IPS DF 19.7 (cell line): Measurements from ENCODE around the gene OR6S1.
"Not testable (repeated sequence)": the region's sequence is repeated elsewhere in the genome, so short reads cannot be mapped to it uniquely, and the experiment has no call there.

Source experiments
- DNase-seq: peaks from one replicate; pipeline ENCODE4 v3.0.0-alpha.2; 2013; ENCODE audit warnings: low read depth, low spot score

The OR6S1 gene

DNA sequence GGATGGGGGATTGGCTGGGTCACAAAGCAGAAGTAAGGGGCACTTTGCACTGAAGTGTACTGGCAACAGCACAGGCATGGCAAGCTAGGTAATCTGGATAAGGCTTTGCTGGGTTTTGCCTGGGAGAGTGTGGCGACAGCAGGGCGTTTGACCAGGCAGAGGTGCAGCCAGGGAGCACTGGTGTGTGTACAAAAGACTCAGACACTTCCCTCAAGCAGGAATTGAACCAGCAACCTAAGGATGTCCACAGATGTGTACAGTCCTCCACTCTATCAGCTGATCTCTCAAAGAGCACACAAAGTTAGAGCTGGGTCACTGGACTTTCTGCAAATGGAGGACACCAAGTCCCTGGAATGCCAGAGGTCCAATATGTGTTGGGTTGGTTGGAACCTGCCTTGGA lies 27.5 kb upstream of the OR6S1 start:
- DNase-seq: no peak

DNA sequence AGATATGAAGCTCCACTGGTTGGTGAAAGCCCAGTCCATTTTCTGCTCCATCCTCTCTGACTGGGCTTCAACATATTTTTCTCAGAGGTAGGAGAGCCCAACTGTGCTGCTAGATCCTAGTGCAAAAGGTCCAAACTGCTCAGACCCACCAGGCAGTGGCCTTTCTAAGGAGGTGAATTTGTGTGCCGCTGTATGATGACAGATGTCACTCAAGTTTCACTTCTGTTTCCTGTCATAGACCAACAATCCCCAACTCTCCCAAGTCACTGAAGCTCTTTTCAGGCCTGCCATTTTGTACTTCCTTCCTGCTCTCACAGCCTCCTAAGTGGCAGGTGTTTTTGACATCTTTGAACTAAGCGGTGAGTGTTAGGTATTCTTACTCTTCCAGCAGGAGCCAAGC lies 26.5 kb upstream of the OR6S1 start:
- no peak for DNase-seq

DNA sequence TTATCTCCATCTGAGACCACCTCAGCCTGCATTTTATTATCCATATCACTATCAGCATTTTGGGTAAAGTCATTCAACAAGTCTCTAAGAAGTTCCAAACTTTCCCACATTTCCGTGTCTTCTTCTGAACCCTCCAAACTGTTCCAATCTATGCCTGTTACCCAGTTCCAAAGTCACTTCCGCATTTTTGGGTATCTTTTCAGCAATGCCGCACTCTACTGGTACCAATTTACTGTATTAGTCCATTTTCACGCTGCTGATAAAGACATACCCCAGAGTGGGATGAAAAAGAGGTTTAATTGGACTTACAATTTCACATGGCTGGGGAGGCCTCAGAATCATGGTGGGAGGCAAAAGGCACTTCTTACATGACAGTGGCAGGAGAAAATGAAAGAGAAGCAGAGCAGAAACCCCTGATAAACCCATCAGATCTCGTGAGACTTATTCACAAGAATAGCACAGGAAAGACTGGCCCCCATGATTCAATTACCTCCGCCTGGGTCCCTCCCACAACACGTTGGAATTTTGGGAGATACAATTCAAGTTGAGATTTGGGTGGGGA lies 25.0 kb upstream of the OR6S1 start:
- DNase-seq: not testable (repeated sequence)

DNA sequence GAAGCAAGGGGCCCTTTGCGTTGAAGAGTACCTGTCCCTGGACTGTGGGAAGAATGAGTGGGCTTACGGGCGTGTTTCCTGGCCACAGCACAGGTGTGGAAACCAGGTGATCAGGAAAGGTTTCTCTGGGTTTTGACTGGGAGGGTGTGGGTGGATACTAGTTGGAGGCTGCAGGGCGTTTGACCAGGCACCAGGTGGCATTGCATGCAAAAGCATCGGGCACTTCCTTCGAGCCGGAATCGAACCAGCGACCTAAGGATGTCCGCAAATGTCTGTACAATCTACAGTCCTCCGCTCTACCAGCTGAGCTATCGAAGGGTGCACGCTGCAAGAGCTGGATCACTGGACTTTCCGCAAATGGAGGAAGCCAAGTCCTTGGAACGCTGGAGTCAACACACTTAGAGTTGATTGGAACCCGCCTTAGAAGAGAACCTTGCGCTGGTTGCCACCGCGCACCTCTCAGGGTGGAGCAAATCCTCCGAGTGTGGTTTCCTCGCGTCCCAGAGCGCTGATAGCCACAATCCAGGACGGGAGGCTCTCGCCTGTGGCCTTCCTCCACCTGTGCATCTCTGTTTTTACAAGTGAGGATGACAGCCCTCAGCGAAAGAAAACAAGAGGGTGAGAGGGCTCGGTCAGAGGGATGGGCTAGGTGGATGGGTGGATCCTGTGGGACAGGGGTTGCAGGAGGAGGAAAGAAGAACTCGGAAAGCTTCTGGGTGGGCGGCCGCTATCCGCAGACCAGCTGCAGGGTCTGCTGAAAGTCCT lies 21.7 kb upstream of the OR6S1 start:
- DNase-seq: no peak

DNA sequence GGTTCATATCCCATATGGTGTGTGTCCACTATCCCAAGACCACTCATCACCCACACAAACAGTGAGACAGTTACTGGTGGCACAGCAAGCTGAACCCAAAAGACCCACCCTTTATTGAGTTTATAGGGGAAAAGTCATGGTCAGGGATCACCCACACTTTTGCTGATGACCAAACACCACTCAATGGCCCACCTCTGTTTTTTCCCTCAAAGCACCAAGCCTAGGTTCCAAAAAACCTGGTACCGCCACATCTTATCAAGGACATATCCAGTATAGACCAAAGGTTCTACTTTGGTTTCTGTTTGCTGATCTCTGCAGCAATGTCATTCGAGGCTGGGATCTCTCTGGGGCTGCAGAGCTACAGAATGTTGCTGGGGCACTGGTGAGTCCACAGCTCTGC lies 19.7 kb upstream of the OR6S1 start:
- DNase-seq: no peak

DNA sequence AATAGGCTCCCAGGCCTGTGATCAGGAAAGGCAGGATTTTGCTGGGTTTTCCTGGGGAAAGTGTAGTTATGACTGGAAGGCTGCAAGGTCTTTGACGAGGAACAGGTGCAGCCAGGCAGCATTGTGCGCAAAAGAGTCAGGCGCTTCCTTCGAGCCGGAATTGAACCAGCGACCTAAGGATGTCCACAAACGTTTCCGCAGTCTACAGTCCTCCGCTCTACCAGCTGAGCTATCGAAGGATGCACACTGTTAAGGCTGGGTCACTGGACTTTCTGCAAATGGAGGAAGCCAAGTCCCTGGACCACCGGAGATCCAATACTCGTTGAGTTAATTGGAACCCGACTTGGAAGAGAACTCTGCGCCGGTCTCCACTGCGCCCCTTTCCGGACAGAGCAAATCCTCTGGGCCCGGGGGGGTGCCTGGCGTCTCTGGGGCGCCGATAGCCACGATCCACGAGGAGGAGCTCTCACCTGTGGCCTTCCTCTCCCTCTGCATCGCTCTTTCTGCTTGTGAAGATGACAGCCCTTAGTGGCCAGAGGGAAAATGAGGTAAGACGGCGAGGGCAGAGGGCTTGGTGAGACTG lies 18.4 kb upstream of the OR6S1 start:
- no peak for DNase-seq

DNA sequence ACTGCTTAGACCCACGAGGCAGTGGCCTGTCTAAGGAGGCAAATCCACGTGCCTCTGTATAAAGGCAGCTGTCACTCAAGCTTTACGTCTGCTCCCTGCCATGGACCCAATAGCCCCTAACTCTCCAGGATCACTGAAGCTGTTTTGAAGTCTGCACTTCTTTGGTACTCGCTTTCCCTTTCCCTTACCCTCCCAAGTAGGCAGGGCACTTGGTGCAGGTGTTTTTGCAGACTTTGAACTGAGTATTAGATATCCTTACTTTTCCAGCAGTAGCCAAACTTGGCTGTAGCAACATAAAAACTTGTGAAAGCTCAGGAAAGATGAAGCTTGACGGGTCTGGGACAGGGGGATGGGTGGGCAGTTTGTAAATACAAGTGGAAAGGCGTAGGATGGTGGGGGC lies 17.8 kb upstream of the OR6S1 start:
- no peak for DNase-seq

DNA sequence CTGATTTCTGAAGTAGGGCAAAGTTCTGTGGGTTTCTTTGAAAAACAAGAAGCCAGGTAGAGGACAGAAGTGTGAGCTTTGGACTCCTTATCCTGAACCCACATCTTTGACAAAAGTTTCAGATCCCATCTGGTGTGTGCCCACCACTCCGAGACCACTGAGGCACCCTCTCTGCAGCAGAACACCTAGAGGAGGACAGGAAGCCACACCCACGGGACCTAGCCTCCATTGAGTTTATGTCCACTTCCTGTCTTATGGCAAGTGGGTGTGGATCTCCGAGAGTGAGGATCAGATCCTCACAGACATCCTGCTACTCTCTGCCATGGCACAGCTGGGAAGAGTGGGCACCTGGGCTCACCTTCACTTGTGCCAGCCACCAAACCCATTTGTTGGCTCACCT lies 16.8 kb upstream of the OR6S1 start:
- DNase-seq: no peak

DNA sequence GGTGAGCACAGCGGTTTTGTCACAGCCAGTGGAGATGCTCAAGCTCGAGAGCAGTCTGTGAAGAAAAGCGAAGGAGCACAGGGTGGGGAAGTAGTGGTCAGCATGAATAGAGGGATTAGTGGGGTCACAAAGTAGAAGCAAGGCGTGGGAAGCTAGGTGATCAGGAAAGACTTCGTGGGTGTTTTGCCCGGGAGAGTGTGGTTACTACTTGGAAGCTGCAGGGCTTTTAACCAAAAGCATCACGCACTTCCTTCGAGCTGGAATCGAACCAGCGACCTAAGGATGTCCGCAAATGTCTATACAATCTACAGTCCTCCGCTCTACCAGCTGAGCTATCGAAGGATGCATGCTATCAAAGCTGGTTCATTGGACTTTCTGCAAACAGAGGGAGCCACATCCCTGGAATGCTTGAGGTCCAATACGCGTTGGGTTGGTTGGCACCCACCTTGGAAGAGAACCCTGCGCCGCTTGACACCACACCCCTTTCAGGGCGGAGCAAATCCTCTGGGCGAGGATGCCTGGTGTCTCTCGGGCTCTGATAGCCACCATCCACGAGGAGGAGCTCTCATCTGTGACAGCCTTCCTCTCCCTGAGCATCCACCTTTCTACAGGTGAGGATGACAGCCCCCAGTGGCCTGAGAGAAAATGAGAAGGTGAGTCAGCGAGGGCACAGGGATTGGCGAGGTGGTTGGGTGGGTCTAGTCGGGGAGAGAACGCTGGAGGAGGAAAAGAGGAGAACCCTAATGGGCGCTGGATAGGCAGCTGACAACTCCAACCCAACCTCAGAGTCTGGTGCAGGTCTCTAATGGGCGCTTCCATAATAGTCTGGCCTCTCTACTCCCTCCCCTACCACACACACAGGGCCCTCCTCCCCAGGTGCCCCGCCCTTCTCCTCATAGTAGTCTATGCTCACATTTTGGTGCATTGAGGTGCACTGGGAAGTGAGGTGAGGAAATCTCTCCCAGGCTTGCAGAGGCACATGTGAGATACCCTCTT lies 16.0 kb upstream of the OR6S1 start:
- DNase-seq: peak; percentile 92

DNA sequence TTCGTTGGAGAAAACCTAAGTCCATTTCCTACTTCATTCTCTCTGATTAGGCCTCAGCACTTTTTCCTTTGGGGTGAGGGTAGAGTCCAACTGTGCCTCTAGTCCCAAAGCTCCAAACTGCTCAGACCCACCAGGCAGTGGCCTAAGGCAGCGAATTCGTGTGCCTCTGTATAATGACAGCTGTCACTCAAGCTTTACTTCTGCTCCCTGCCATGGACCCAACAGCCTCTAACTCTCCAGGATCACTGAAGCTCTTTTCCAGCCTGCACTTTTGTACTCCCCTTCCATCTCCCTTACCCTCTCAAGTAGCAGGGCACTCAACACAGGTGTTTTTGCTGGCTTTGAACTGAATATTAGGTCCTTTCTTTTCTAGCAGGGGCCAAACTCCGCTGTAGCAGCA lies 14.8 kb upstream of the OR6S1 start:
- no peak for DNase-seq

DNA sequence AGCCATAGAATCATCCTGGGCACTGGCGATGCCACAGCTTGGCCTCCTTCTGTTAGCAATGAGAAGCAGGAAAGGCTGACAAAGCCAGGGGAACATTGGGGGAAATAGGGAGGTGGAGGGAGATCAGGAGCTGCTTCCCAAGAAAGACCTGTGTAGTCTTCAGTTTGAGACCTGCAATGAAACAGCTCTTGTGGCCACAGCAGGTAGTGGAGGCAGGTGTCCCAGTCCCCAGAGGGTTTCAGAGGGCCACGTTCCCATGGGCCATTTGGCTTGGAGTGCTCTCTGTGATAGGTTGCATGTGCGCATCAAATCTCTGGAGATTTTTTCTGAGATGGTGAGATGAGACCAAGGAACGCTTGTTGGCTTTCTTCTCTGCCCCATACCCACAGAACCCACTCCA lies 14.4 kb upstream of the OR6S1 start:
- no peak for DNase-seq

DNA sequence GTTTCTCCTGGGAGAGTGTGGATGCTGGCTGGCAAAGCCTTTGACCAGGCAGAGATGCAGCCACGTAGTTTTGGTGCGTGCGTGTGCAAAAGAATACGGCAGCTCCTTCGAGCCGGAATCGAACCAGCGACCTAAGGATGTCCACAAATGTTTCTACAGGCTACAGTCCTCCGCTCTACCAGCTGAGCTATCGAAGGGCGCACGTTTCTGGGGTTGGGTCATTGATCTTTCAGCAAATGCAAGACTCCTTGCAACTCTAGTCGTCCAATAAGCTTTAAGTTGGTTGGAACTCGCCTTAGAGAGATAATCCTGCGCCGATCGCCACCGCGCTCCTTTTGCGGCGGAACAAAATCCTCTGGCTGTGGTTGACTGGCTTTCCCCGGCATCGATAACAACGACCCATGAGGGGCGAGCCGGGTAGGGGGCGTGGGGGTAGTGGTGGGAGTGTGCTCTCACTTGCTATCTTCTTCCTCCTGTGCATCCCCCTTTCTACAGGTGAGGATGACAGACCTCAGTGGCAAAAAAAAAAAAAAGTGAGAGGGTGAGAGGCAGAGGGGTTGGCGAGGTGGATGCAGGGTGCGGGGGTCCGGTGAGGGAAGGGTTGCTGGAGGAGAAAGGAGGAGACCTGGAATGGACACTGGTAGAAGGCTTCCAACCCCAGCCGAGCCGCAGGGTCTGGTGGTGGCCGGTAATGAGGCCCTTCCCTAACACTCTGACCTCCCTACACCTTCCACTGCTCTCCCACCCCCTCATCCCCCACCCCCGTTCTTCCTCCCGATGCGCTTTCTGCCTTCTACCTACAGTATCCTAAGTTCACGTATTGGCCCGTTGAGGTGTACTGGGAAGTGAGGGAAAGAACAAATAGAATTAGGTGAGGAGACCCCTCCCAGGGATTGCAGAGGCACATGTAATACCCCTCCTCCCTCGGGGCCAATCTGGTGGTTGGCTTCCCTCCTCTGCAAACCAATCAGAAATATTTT lies 11.8 kb upstream of the OR6S1 start:
- DNase-seq: no peak

DNA sequence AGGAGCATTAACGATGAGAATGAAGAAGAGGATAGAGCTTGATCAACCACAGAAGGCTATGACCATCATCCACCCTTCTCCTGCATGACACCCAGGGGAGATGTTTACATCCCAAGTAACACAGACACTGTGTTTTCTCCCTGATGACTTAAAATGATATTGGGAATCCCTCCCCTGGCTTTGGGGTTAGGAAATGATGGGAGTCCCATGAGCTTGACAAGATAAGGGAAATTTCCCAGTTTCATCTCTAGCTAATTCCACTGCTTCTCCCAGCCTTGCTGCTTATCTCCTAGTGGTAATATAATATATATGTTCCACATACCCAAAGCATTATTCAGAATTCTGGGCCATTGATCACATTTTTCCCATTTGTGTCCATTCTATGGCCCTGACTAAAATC lies 4.0 kb upstream of the OR6S1 start:
- DNase-seq: no peak

DNA sequence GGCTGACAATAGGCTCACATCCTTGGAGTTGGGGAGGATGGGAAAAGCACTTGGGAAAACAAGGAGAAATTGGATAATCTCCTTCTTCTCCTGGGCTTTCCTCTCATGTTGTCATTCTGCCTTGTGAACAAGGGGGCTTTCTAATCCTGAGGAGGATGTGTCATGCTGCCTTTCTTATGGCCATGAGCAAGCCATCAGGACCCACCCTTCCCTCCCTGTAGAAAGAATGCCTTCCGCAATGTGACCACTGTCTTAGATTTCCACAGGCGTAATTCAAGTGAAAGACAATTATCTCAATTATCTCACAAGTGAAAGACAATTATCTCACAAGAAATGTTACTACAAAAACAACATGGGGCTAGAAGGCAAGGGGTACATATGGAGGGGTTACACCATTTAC lies 3.0 kb upstream of the OR6S1 start:
- DNase-seq: no peak

DNA sequence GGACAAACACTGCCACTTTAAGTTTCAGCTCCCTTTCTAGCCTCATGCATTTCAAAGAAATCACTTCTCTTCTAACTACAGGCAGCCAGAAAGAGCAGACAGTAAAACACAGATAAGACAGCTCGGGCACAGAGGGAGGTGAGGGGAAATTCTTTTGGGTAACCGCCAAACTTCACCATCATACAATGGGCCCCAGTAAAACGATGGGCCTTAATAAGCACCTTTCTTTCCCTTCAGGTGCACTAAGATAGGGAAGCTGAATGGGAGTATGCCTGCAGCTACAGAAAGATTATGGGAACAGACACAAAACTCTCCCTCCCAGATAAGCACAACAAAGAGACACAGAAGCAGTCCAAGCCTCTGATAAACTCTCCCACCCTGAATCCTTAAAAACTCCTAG lies 1.3 kb upstream of the OR6S1 start:
- not testable (repeated sequence) for DNase-seq

DNA sequence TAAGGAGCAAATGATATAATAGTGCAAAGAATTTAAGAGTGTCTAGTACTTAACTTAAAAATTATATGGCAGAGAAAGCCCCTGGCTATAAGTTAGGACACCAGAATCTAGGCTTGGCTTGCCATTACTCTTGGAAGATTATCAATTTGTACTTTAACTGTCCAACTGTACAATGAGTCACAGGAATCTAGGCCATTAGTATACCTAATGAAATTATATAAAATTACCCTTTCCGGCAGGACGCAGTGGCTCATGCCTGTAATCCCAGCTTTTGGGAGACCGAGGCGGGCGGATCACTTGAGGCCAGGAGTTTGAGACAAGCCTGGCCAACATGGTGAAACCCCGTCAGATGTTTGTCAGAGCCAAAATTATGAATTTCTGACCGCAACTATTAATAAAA lies 691 bp upstream of the OR6S1 start:
- no peak for DNase-seq

DNA sequence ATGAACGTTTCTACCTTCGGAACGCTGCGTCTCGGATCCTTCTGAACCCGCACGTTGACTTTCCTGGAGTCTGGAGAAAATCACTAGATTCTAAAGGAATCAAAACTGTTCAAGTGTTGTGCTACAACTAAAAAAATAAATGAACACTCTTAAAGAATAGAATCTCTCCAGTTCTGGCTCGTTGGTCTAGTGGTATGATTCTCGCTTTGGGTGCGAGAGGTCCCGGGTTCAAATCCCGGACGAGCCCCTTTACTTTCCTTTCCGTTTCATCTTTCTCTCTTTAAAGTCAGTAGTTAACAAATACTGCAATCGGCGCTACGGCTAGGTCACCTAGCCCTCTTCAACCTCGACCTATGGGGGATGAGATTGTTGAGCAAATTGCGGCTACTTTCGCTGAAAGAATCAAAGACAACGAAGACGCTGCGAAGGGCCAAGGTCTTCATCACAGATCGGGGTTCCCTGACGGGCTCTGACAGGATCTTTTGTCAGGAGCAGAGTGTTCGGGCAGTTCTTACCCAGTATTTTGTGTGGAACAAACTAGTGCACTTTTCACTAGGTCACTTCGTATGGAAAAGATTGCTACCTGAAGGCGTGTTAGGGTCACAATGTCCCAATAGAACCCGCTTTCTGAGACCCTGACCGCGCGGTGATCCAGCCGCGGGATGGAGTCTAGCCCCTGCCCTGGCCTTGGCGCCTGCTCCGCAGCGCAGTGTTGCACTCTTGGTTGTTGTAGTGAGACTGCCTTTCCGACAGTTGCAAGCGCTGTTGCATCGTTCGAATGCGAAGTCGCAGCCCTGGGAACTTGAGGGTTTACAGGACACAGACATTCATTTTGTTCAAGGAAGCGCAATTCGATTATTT lies 8.4 kb downstream of the OR6S1 start:
- no peak for DNase-seq

DNA sequence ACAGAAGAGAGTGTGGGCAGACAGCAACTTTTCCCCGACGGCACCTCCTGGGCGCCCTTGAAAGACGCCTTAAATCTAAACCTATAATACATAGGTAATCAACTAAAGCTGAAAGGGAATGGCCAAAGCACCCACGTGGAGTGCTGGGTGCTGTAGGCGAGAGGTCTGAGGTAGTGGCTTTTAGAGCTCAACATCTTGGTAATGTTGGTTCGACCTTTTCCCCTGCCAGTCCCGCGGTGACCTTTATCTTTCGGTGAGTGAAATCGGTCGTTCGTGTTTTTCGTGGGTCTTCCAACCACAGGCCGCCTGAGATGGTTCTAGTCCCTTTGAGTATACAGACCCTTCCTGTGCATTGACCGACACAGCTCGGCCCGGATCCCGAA lies 9.1 kb downstream of the OR6S1 start:
- no peak for DNase-seq

DNA sequence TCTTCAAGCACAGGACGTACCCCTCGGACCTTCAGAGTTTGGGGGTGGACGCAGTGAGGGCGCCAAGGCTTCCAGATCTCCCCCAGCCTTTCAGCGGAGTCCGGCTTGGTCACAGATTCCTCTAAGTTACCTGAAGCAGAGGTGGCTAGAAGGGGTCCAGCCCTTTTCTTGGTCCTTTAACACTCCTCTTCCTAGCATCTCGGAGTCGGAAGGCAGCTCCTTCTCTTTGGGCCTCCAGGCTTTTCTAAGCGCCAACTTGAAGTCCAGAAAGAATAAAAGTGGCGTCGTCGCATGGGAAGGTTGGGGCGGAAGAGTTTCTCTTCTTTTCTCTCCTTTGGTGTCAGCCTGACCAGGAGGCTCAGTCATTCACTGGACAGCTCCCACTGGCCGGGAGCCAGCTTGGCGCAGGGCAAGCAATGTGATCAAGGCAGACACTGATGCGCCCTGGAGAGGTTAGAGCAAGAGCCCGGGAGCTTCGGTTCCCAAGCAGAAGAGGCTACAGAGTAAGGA lies 9.6 kb downstream of the OR6S1 start:
- no peak for DNase-seq
